MM.1S (cell line): Measurements from ENCODE around the gene MYLK2.

ENCODE experiments used
- DNase-seq: peaks from one replicate; pipeline ENCODE4 v3.0.0-alpha.2; 2015
- H2AFZ ChIP-seq: fragments of 300-600 bp; sonication (generic); 2 replicates; pipeline ENCODE4 v1.6.0; 2016; ENCODE audit warnings: antibody characterized with exemption, low read length
- H3F3A ChIP-seq: fragments of 300-600 bp; sonication (generic); 2 replicates; pipeline ENCODE4 v1.6.1; 2016; ENCODE audit warnings: mild to moderate bottlenecking, antibody characterized with exemption, low read length, moderate library complexity, mixed read lengths; ENCODE audit not compliant: insufficient read depth
- H3K27ac ChIP-seq: fragments of 300-600 bp; sonication (generic); 2 replicates; pipeline ENCODE4 v1.5.1; 2016; ENCODE audit warnings: mild to moderate bottlenecking, low read length
- H3K27me3 ChIP-seq: fragments of 300-600 bp; sonication (generic); replicated peaks from 2 replicates; pipeline ENCODE4 v1.6.0; 2016; ENCODE audit warnings: low read length; ENCODE audit not compliant: insufficient read depth
- H3K36me3 ChIP-seq: fragments of 300-600 bp; sonication (generic); replicated peaks from 2 replicates; pipeline ENCODE4 v1.6.1; 2016; ENCODE audit warnings: mild to moderate bottlenecking, low read length, mixed read lengths; ENCODE audit not compliant: insufficient read depth
- H3K4me1 ChIP-seq: fragments of 300-600 bp; sonication (generic); 2 replicates; pipeline ENCODE4 v1.6.1; 2016; ENCODE audit warnings: low read length, mixed read lengths
- H3K4me2 ChIP-seq: fragments of 300-600 bp; sonication (generic); 2 replicates; pipeline ENCODE4 v1.6.0; 2016; ENCODE audit warnings: low read depth, low read length
- H3K4me3 ChIP-seq: fragments of 300-600 bp; sonication (generic); 2 replicates; pipeline ENCODE4 v1.5.1; 2016; ENCODE audit warnings: low read length, mixed read lengths
- H3K79me2 ChIP-seq: fragments of 300-600 bp; sonication (generic); 2 replicates; pipeline ENCODE4 v1.6.1; 2016; ENCODE audit warnings: mixed run types, low read length, mixed read lengths
- H3K9ac ChIP-seq: fragments of 300-600 bp; sonication (generic); 2 replicates; pipeline ENCODE4 v1.6.1; 2016; ENCODE audit warnings: low read length, mixed read lengths
- H3K9me2 ChIP-seq: fragments of 300-600 bp; sonication (generic); replicated peaks from 2 replicates; pipeline ENCODE4 v1.6.1; 2016; ENCODE audit warnings: mild to moderate bottlenecking, low read length, mixed read lengths; ENCODE audit not compliant: insufficient read depth
- H3K9me3 ChIP-seq: fragments of 300-600 bp; sonication (generic); replicated peaks from 2 replicates; pipeline ENCODE4 v1.6.1; 2016; ENCODE audit warnings: mild to moderate bottlenecking, low read length, mixed read lengths; ENCODE audit not compliant: insufficient read depth
- H4K20me1 ChIP-seq: fragments of 300-600 bp; sonication (generic); 2 replicates; pipeline ENCODE4 v1.6.1; 2016; ENCODE audit warnings: mild to moderate bottlenecking, low read length, moderate library complexity, mixed read lengths; ENCODE audit not compliant: insufficient read depth
- EZH2 ChIP-seq: fragments of 300-600 bp; sonication (generic); optimal IDR thresholded peaks from 2 replicates; pipeline ENCODE3; 2017; ENCODE audit warnings: low read depth, mild to moderate bottlenecking, antibody characterized with exemption, low read length, mixed read lengths
- EZH2phosphoT487 ChIP-seq: fragments of 300-600 bp; sonication (generic); IDR thresholded peaks from 2 replicates; pipeline ENCODE4 v1.6.1; 2018; ENCODE audit warnings: antibody characterized with exemption, low read length
- TF ChIP-seq, protein P1 (sequence below): fragments of 300-600 bp; sonication (generic); IDR thresholded peaks from 2 replicates; pipeline ENCODE4 v1.5.1; 2016; ENCODE audit warnings: antibody characterized with exemption, low read length, mixed read lengths

Gene MYLK2

GRCh38 chr20:31870726-31871617 is 51.8 kb downstream of the MYLK2 start:
- Histone ChIP-seq H3K27ac (no peak overlapping the region), H3K27me3 (peaks cover 90% of the 10 kb centered on the region), H3K9me3 (no peaks in the 10 kb centered on the region), H3F3A (no peaks in the 10 kb centered on the region), H4K20me1 (no peaks in the 10 kb centered on the region), H3K9ac (no peak overlapping the region), H3K36me3 (no peaks in the 10 kb centered on the region), H3K4me3 (no peak overlapping the region; the same call in 1 of the 2 replicates), H2AFZ (no peak overlapping the region), H3K9me2 (no peaks in the 10 kb centered on the region), H3K79me2 (no peaks in the 10 kb centered on the region), H3K4me2 (peak overlapping the region; percentile 15; the same call in 1 of the 2 replicates), H3K4me1 (no peaks in the 10 kb centered on the region)
- no peak for DNase-seq
- TF ChIP-seq EZH2phosphoT487 (no peak), EZH2 (no peak)
- TF ChIP-seq, protein P1, sequence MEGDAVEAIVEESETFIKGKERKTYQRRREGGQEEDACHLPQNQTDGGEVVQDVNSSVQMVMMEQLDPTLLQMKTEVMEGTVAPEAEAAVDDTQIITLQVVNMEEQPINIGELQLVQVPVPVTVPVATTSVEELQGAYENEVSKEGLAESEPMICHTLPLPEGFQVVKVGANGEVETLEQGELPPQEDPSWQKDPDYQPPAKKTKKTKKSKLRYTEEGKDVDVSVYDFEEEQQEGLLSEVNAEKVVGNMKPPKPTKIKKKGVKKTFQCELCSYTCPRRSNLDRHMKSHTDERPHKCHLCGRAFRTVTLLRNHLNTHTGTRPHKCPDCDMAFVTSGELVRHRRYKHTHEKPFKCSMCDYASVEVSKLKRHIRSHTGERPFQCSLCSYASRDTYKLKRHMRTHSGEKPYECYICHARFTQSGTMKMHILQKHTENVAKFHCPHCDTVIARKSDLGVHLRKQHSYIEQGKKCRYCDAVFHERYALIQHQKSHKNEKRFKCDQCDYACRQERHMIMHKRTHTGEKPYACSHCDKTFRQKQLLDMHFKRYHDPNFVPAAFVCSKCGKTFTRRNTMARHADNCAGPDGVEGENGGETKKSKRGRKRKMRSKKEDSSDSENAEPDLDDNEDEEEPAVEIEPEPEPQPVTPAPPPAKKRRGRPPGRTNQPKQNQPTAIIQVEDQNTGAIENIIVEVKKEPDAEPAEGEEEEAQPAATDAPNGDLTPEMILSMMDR = no peak

DNA sequence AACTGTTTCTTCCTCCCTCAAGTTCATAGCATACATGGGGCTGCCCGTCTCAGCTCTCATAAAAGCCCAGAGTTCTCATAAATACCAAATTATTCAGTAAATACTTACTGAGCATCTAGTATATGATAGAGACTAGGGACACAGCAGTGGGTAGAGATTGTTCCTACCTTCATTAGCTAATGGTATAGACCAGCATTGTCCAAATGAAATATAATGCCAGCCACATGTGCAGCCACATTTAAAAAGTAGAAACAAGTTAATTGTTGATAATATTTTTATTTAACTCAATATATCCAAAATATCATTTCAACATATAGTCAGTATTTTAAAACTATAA is 52.4 kb downstream of the MYLK2 start:
- Histone ChIP-seq H3K27me3 (peaks cover 90% of the 10 kb centered on the region), H3K4me2 (no peak overlapping the region), H3F3A (no peaks in the 10 kb centered on the region), H3K9ac (no peak overlapping the region), H3K79me2 (no peaks in the 10 kb centered on the region), H3K36me3 (no peaks in the 10 kb centered on the region), H3K9me2 (no peaks in the 10 kb centered on the region), H3K9me3 (no peaks in the 10 kb centered on the region), H3K4me3 (no peak overlapping the region), H4K20me1 (no peaks in the 10 kb centered on the region), H3K4me1 (no peaks in the 10 kb centered on the region), H3K27ac (no peak overlapping the region), H2AFZ (no peak overlapping the region)
- no peak for DNase-seq
- TF ChIP-seq, protein P1 = no peak
- TF ChIP-seq EZH2phosphoT487 (no peak), EZH2 (no peak)

- Histone ChIP-seq H3K9me2 (no peaks in the 10 kb centered on the region), H3K4me3 (no peak overlapping the region), H3F3A (no peaks in the 10 kb centered on the region), H4K20me1 (no peaks in the 10 kb centered on the region), H2AFZ (no peak overlapping the region), H3K4me2 (no peak overlapping the region), H3K9me3 (no peaks in the 10 kb centered on the region), H3K27me3 (peaks cover 90% of the 10 kb centered on the region), H3K9ac (no peak overlapping the region), H3K27ac (no peak overlapping the region), H3K36me3 (no peaks in the 10 kb centered on the region), H3K79me2 (no peaks in the 10 kb centered on the region), H3K4me1 (no peaks in the 10 kb centered on the region)
- DNase-seq = no peak
- TF ChIP-seq EZH2phosphoT487 = no peak
- no peak for TF ChIP-seq EZH2
- TF ChIP-seq, protein P1 = no peak
These were observed 53.2 kb downstream of the MYLK2 start for GRCh38 chr20:31872406-31872805.
